Activated B cell treated with CpG ODN at 0.5 μM for 24 hours (primary cell): ENCODE measurements around the gene CDC42BPB. TPM values are rescaled to one million over a fixed set of nuclear protein-coding genes. Genes with fewer than 3 reads are reported as not detected.

Experiments used
- ATAC-seq: fragments of 200-7000 bp; cut with Tn5 transposase; one replicate; pipeline ENCODE4 v1.10.0; 2021; ENCODE audit warnings: low read depth, mild to moderate bottlenecking, moderate library complexity
- CTCF ChIA-PET: fragments of 350-600 bp; sonication (Branson Sonifier 250); formaldehyde crosslinking; loops from one replicate; lab custom pipeline; 2021; ENCODE audit warnings: antibody characterized with exemption; lab: Charles Lee
- POLR2A ChIA-PET: fragments of 350-600 bp; sonication (Branson Sonifier 250); formaldehyde crosslinking; loops from one replicate; lab custom pipeline; 2021; ENCODE audit warnings: antibody characterized with exemption; lab: Charles Lee
- DNase-seq: peaks from one replicate; pipeline ENCODE4 v3.0.0; 2022
- H3K27ac Mint-ChIP-seq: one replicate; pipeline ENCODE4 v1.8.0; 2020; ENCODE audit warnings: mixed read lengths
- H3K27me3 Mint-ChIP-seq: one replicate; pipeline ENCODE4 v1.8.0; 2021; ENCODE audit warnings: mixed read lengths
- H3K36me3 Mint-ChIP-seq: one replicate; pipeline ENCODE4 v1.8.0; 2021; ENCODE audit warnings: low read depth, mixed read lengths
- H3K4me1 Mint-ChIP-seq: one replicate; pipeline ENCODE4 v1.8.0; 2021; ENCODE audit warnings: mixed read lengths
- H3K4me3 Mint-ChIP-seq: one replicate; pipeline ENCODE4 v1.8.0; 2020; ENCODE audit warnings: mild to moderate bottlenecking, mixed read lengths
- H3K9me3 Mint-ChIP-seq: one replicate; pipeline ENCODE4 v1.8.0; 2020; ENCODE audit warnings: mixed read lengths
- intact Hi-C: fragments of 100-400 bp; cut with micrococcal nuclease; formaldehyde crosslinking; loops from one replicate; pipeline ENCODE4 v1.15.1; 2024
- total RNA-seq: library from RNA; stranded (reverse); gene quantifications from 2 replicates; pipeline ENCODE4 v1.2.3, GENCODE V29; 2022
- TF ChIP-seq, protein P1 (sequence below): fragments of 200-600 bp; IDR thresholded peaks from one replicate; pipeline ENCODE4 v1.8.0; 2022; ENCODE audit warnings: antibody characterized with exemption, mild to moderate bottlenecking

The CDC42BPB gene
- total RNA-seq, 1 donor from 2014 or later = 38.5 TPM

DNA sequence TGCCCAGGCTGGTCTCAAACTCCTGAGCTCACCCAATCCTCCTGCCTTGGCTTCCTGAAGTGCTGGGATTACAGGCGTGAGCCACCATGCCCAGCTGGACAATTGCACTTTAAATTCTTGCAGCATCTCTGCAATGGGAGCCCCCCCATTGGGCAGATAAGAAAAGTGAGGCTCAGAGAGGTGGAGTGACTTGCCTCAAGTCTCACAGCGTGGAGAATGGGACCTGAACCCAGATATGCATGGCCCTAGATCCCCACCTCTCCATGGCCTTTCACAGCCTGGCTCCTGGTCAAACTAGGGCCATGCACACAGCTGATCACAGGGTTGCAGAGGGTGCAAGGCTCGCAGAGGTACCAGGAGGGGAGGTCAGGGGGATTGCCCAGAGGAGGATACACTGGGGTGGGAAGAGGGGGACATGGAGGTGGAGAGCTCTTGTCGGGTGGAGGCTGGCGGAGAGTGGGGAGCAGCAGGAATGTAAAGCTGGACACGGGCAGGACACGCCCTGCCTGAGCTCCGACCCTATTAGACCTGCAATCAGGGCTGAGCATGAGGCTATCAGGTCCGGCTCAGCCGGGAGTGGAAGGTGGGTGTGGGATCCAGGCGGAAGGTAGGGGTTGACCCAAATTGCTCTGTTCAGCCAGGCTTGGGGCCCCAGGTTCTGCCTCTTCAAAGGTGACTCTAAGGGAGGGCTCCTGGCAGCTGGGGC, 44.1 kb upstream of the CDC42BPB start:
- no peaks in the 10 kb centered on the region for H3K9me3 Mint-ChIP-seq
- H3K36me3 Mint-ChIP-seq = no peaks in the 10 kb centered on the region
- peak overlapping the region; percentile 11 for H3K4me3 Mint-ChIP-seq
- H3K27ac Mint-ChIP-seq = no peak overlapping the region
- ATAC-seq (no peak), DNase-seq (no peak)
- TF ChIP-seq, protein P1, sequence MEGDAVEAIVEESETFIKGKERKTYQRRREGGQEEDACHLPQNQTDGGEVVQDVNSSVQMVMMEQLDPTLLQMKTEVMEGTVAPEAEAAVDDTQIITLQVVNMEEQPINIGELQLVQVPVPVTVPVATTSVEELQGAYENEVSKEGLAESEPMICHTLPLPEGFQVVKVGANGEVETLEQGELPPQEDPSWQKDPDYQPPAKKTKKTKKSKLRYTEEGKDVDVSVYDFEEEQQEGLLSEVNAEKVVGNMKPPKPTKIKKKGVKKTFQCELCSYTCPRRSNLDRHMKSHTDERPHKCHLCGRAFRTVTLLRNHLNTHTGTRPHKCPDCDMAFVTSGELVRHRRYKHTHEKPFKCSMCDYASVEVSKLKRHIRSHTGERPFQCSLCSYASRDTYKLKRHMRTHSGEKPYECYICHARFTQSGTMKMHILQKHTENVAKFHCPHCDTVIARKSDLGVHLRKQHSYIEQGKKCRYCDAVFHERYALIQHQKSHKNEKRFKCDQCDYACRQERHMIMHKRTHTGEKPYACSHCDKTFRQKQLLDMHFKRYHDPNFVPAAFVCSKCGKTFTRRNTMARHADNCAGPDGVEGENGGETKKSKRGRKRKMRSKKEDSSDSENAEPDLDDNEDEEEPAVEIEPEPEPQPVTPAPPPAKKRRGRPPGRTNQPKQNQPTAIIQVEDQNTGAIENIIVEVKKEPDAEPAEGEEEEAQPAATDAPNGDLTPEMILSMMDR = no peak
- peaks cover 18% of the 10 kb centered on the region for H3K27me3 Mint-ChIP-seq
- ChIA-PET CTCF (interaction anchor here (1.1 to 1.2 kb wide), 2 partner anchors 9 to 191 kb away, joined by 3 read pairs; no protein-coding TSS in a partner anchor), POLR2A (interaction anchor here (0.6 kb wide), 1 partner anchor 9 kb away, joined by 3 read pairs; no protein-coding TSS in a partner anchor)
- intact Hi-C loops = loop anchor here (5.0 kb wide), 1 partner anchor 231 kb away; the partner anchor contains the start of gene EIF5
- H3K4me1 Mint-ChIP-seq = peaks cover 32% of the 10 kb centered on the region

DNA sequence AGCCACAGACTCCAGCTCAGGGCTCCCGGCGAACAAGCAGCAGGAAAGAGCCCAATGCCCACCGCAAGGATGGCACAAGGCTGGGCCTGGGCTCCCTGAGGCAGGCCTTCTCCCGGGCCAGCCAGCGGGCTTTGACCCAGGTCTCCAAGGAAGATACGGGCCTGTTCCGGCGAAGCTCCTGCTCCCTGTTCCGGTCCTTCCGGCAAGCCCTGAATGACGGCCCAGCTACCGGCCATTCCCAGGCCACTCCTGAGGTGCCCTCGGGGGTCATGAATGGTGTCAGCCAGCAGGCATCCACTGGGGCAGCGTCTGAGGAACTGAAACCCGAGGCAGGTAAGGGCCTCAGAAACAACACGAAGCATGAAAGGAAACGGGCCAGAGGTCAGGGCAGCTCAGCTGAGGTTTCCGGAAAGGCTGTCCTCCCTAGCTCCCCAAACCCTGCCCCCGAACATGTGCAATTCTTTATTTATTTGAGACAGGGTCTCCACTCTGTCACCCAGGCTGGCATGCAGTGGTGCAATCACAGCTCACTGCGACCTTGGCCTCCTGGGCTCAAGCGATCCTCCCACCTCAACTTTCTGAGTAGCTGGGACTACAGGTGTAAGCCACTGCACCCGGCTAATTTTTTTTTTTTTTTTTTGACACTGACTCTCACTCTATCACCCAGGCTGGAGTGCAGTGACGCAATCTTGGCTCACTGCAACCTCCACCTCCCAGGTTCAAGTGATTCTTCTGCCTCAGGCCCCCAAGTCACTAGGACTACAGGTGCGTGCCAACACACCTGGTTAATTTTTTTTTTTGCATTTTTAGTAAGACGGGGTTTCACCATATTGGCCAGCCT, 43.2 kb upstream of the CDC42BPB start:
- ChIA-PET POLR2A (interaction anchor here (0.6 kb wide), 1 partner anchor 10 kb away, joined by 3 read pairs; no protein-coding TSS in a partner anchor), CTCF (interaction anchor here (0.6 to 1.2 kb wide), 4 partner anchors 8 to 491 kb away, joined by 3 to 5 read pairs (median 3); no protein-coding TSS in a partner anchor)
- DNase-seq = no peak
- Mint-ChIP-seq H3K27me3 (peaks cover 18% of the 10 kb centered on the region), H3K9me3 (no peaks in the 10 kb centered on the region), H3K4me3 (no peak overlapping the region), H3K4me1 (peaks cover 28% of the 10 kb centered on the region), H3K36me3 (no peaks in the 10 kb centered on the region), H3K27ac (peak overlapping the region; percentile 30)
- intact Hi-C loops = loop anchor here (5.0 kb wide), 1 partner anchor 232 kb away; the partner anchor contains the start of gene EIF5
- peak; percentile 51 for ATAC-seq
- TF ChIP-seq, protein P1 = no peak

DNA sequence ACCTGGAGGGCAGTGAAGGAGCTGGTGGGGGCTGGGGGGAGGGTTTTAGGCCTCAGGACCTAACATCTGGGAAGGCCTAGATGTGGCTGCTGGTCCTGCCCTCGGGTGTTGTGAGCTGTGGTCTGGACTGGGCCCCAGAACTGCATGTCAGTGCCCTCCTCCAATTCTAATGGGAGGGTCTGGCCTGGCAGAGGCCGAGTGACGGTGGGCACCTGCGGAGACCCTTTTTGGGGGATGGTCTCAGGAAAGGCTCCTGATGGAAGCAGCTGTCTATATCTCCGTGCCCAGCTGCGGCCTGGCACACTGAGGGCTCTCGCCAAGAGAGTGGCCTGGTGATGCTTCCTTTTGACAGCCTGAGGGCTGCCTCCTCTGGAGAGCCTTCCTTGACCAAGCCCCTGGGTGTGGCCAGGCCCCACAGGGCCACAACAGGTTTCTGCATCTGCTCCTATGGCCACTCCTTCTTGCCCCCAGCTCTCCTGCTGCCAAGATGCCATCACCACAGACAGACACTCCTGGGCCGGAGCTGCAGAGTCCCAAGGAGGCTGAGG, 42.5 kb upstream of the CDC42BPB start:
- Mint-ChIP-seq H3K36me3 (no peaks in the 10 kb centered on the region), H3K4me3 (no peak overlapping the region), H3K9me3 (no peaks in the 10 kb centered on the region), H3K27me3 (peaks cover 14% of the 10 kb centered on the region), H3K27ac (no peak overlapping the region), H3K4me1 (peaks cover 22% of the 10 kb centered on the region)
- ATAC-seq = no peak
- CTCF ChIA-PET = interaction anchor here (0.6 to 1.0 kb wide), 2 partner anchors 21 to 492 kb away, joined by 3 to 5 read pairs; no protein-coding TSS in a partner anchor
- TF ChIP-seq, protein P1 = no peak
- POLR2A ChIA-PET = no interaction called here
- intact Hi-C loops = loop anchor here (5.0 kb wide), 1 partner anchor 232 kb away; the partner anchor contains the start of gene EIF5
- no peak for DNase-seq

DNA sequence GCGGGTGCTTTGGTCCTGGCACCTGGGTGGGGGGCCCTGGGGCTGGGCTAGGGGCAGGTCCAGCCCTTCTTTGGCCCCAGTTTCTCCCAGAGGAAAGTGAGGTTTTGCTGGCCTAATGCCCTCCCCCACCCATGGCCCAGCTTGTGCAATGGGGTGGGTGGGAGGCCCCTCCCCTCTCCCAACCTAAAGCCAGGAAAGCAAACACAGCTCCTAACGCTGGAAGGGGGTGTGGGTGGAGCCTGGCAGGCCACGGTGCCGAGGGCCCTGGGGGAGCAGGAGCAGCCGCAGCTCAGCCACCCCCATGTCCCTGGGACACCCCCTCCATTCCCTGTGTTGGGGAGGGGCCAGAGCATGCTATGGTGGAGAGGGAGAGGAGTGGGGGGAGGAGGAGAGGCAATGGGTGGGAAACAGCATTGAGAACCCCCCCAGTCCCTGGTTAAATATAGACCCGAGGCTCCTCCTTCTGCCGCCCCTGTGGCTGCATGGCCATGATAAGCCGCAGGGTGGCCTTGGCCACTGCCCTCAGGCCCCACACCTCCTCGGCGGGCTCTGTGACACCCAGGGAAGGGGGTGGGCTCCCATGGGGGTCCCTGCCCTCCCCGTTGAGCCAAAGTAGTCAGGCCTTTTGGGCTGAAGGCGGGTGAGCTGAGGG, 41.9 kb upstream of the CDC42BPB start:
- Mint-ChIP-seq H3K27ac (no peak overlapping the region), H3K27me3 (peaks cover 14% of the 10 kb centered on the region), H3K4me3 (no peak overlapping the region), H3K9me3 (no peaks in the 10 kb centered on the region), H3K36me3 (no peaks in the 10 kb centered on the region), H3K4me1 (peaks cover 21% of the 10 kb centered on the region)
- intact Hi-C loops = no loop called here
- TF ChIP-seq, protein P1 = no peak
- ChIA-PET CTCF (interaction anchor here (1.0 kb wide), 1 partner anchor 21 kb away, joined by 5 read pairs; no protein-coding TSS in a partner anchor), POLR2A (interaction anchor here (0.6 kb wide), 1 partner anchor 316 kb away, joined by 3 read pairs; no protein-coding TSS in a partner anchor)
- DNase-seq (no peak), ATAC-seq (no peak)
